Measurements from ENCODE around the gene RPS17. TPM values are rescaled to one million over a fixed set of nuclear protein-coding genes. Genes with fewer than 3 reads are reported as not detected.

Gene RPS17
- total and polyA plus RNA-seq, 2 donors (not counting 1 experiment from before 2014, with no cell fraction given), result 2,297 to 5,877 TPM

- Histone ChIP-seq H3K27ac (ENCODE audit: low read length in 2 of 2) (no peak overlapping the region), H3K9me3 (ENCODE audit: control extremely low read depth in 1 of 3, control insufficient read depth in 2 of 3, insufficient read depth in 1 of 3, low read length in 2 of 3) (no peaks in the 10 kb centered on the region), H4K20me1 (ENCODE audit: control insufficient read depth, insufficient read depth, low read length, poor library complexity, severe bottlenecking) (no peaks in the 10 kb centered on the region), H3K27me3 (replicated peaks in 1 of 4; ENCODE audit: control extremely low read depth in 1 of 4, control insufficient read depth in 3 of 4, insufficient read depth in 4 of 4, low read length in 3 of 4) (peaks cover 0 to 10% (median 2%) of the 10 kb centered on the region in 4 experiments), H2AFZ (ENCODE audit: insufficient read depth, low read depth, low read length, poor library complexity, severe bottlenecking) (no peak overlapping the region), H3K36me3 (replicated peaks in 1 of 2; ENCODE audit: control extremely low read depth in 1 of 2, control insufficient read depth in 1 of 2, extremely low read depth in 1 of 2, insufficient read depth in 2 of 2, low read length in 1 of 2) (no peaks in the 10 kb centered on the region), H3K4me3 (ENCODE audit: control extremely low read depth in 1 of 5, extremely low read depth in 1 of 5, insufficient read depth in 1 of 5, low read depth in 2 of 5, low read length in 4 of 5) (no peak overlapping the region), H3K79me2 (ENCODE audit: control insufficient read depth, insufficient read depth, low read length) (no peaks in the 10 kb centered on the region), H3K9ac (ENCODE audit: low read length) (no peak overlapping the region), H3K4me1 (ENCODE audit: control insufficient read depth in 2 of 2, insufficient read depth in 2 of 2, low read length in 2 of 2) (no peaks in the 10 kb centered on the region), H3K4me2 (replicated peaks; ENCODE audit: low read depth, low read length, poor library complexity, severe bottlenecking) (no peak overlapping the region)
- CTCF ChIA-PET, result no interaction called here
- TF ChIP-seq CTCF (IDR thresholded peaks at IDR 0.05), result no peak
- TF ChIP-seq EZH2 (IDR thresholded peaks at IDR 0.05; ENCODE audit: borderline replicate concordance, insufficient read depth, low read depth, low read length, poor library complexity, severe bottlenecking), result no peak
- Mint-ChIP-seq H3K9me3 (ENCODE audit: insufficient read depth) (no peaks in the 10 kb centered on the region), H3K4me1 (peaks cover 4% of the 10 kb centered on the region), H3K4me3 (no peak overlapping the region), H3K27me3 (peaks cover 14% of the 10 kb centered on the region), H3K27ac (no peak overlapping the region)
- intact Hi-C loops (cut with micrococcal nuclease), result no loop called here
- POLR2A ChIA-PET, result no interaction called here
- WGBS (ENCODE audit: insufficient coverage), result 100% methylated on average over 1 of the region's 1 CpG
- no peak for ATAC-seq (ENCODE audit: low read depth)
- DNase-seq, result no peak
Observed at GRCh38 chr15:82553846-82554245, 13.6 kb upstream of the RPS17 start.

DNA sequence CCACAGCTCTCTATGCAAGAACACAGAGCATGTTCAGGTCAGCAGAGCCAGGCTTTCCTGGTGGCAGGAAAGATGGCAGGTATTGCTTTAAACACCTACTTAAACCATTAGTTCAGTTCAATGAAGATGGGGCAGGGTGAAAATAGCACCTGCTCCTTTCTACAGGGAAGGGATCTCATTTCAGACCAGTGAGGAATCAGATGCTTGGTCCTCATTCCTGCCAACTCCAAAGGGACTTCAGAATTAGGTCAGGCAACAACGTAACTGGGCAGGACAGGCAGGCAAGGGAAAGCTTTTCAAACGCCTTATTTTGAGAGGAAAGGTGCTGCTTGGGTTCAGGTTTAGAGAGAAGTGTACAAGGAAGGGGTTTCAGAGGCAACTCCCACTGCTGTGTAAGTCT, 12.6 kb upstream of the RPS17 start:
- Histone ChIP-seq H3K9me3 (ENCODE audit: control extremely low read depth in 1 of 3, control insufficient read depth in 2 of 3, insufficient read depth in 1 of 3, low read length in 2 of 3) (no peaks in the 10 kb centered on the region), H3K36me3 (replicated peaks in 1 of 2; ENCODE audit: control extremely low read depth in 1 of 2, control insufficient read depth in 1 of 2, extremely low read depth in 1 of 2, insufficient read depth in 2 of 2, low read length in 1 of 2) (no peaks in the 10 kb centered on the region), H3K4me2 (replicated peaks; ENCODE audit: low read depth, low read length, poor library complexity, severe bottlenecking) (no peak overlapping the region), H3K27ac (ENCODE audit: low read length in 2 of 2) (no peak overlapping the region), H3K4me3 (ENCODE audit: control extremely low read depth in 1 of 5, extremely low read depth in 1 of 5, insufficient read depth in 1 of 5, low read depth in 2 of 5, low read length in 4 of 5) (no peak overlapping the region), H3K27me3 (replicated peaks in 1 of 4; ENCODE audit: control extremely low read depth in 1 of 4, control insufficient read depth in 3 of 4, insufficient read depth in 4 of 4, low read length in 3 of 4) (peaks cover 0 to 10% (median 2%) of the 10 kb centered on the region in 4 experiments), H3K79me2 (ENCODE audit: control insufficient read depth, insufficient read depth, low read length) (no peaks in the 10 kb centered on the region), H2AFZ (ENCODE audit: insufficient read depth, low read depth, low read length, poor library complexity, severe bottlenecking) (no peak overlapping the region), H3K9ac (ENCODE audit: low read length) (no peak overlapping the region), H3K4me1 (ENCODE audit: control insufficient read depth in 2 of 2, insufficient read depth in 2 of 2, low read length in 2 of 2) (no peaks in the 10 kb centered on the region), H4K20me1 (ENCODE audit: control insufficient read depth, insufficient read depth, low read length, poor library complexity, severe bottlenecking) (no peaks in the 10 kb centered on the region)
- ChIA-PET POLR2A (no interaction called here), CTCF (no interaction called here)
- WGBS (ENCODE audit: insufficient coverage), result 86% methylated on average over 2 of the region's 2 CpGs
- Mint-ChIP-seq H3K27ac (no peak overlapping the region), H3K9me3 (ENCODE audit: insufficient read depth) (no peaks in the 10 kb centered on the region), H3K27me3 (peaks cover 14% of the 10 kb centered on the region), H3K4me1 (peaks cover 4% of the 10 kb centered on the region), H3K4me3 (no peak overlapping the region)
- TF ChIP-seq EZH2 (IDR thresholded peaks at IDR 0.05; ENCODE audit: borderline replicate concordance, insufficient read depth, low read depth, low read length, poor library complexity, severe bottlenecking) (no peak), CTCF (IDR thresholded peaks at IDR 0.05) (no peak)
- intact Hi-C loops (cut with micrococcal nuclease), result no loop called here
- no peak for ATAC-seq (ENCODE audit: low read depth)
- DNase-seq, result no peak

Measured in B cell (primary cell).